HG03175 (cell line): ENCODE data around the gene DOCK9.
"Not testable (repeated sequence)": the region's sequence is repeated elsewhere in the genome, so short reads cannot be mapped to it uniquely, and the experiment has no call there.

ENCODE experiments used
- ATAC-seq: cut with Tn5 transposase; IDR thresholded peaks from one replicate; pipeline ENCODE4 v1.9.1; 2021; ENCODE audit warnings: mild to moderate bottlenecking, moderate library complexity; ENCODE audit not compliant: unreplicated experiment

DOCK9 gene

DNA sequence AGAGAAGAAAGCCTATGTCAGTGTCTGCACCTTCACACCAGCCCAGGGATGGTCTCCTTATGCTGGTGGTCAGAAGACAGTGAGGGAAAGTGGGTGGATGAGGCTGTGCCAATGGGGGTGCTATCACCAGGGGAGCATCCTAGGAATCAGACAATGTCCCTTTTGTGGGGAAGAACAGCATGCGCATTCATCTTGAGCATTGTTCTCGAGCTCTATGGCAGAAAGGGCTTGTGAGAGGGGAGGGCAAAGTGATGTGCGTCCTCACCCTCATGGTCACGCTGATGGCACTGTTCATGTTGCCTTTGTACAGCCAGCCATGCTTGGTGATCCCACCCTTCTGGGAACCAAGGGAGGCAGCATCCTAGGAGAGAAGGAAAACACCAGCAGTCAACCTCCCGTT lies 56.1 kb downstream of the DOCK9 start:
- ATAC-seq, result no peak

DNA sequence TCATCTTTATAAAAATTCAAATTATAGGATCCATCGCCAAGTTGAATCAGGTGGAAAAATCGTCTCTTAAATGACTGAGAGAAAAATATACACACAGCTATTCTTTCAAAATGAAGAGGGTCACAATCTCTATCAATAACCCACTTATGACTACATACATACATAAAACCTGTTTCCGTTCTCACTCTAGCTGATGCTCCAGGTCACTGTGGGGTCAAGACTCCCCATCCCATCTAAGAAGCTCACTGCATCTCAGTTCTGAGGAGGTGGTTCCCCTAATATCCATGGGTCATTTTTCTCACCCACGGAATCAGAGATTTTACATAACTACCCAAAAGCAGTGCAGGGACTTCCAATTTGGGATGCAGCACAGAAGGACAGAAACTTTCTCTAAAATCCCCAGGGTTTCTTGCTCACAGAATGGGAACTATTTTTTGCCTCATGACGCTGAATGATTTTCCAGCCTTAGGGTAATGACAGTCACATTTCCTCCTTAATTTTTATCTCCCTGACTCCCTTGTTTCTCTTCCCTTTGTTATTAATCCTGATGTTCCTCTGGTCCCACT lies 56.8 kb downstream of the DOCK9 start:
- no peak for ATAC-seq

DNA sequence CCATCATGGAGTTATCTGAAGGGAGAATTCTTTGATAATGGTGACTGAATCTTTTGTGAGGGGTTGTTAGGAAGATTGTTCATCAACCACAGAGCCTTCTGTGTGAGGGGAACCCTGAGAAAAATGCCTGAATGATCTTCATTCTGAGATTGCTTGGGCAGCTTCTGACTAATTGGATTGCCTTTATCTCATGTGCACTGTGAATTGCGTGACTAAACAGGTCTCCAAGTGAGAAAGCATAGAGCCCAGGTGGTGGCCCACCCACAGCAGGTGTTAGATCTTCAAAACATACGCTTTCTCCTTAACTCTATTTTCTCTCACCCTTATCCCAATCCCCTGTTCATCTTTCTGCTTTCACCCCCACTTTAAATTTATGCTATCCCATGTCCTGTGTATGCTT lies 58.3 kb downstream of the DOCK9 start:
- ATAC-seq, result no peak

DNA sequence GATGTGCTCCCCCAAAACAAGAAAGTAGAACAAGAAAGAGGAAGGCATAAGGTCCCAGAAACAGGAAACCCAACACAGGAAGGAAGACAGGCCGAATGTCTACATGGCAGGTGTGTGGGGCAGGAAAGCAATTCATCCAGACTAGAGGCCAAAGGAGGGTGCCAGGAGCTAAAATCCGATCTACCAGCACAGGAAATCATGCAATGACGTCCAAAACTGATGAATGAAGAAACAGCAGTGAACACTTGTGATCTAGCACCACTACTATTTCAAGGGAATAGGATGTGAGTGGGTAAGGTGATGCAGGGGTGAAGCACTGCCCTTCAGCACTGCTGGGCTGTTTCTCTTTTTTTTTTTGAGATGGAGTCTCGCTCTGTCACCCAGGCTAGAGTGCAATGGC lies 59.1 kb downstream of the DOCK9 start:
- no peak for ATAC-seq

DNA sequence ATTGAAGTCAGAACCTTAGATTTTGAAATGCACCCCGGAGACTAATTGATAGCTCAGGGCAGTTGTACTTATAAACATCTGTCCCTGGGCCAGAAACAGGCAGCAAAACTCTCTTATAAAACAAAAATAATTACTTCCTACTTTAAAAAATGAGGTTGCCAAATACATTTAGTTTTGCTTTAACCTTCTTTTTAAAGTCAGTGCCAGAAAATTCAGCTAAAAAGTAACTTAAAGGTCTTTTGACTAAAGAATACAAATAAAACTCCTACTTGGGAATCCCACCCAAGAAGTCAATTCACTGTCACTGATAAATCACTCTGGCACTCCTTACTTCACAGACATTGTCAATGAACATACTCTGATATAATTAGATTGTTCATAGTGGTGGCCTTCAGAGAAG lies 60.7 kb downstream of the DOCK9 start:
- no peak for ATAC-seq

DNA sequence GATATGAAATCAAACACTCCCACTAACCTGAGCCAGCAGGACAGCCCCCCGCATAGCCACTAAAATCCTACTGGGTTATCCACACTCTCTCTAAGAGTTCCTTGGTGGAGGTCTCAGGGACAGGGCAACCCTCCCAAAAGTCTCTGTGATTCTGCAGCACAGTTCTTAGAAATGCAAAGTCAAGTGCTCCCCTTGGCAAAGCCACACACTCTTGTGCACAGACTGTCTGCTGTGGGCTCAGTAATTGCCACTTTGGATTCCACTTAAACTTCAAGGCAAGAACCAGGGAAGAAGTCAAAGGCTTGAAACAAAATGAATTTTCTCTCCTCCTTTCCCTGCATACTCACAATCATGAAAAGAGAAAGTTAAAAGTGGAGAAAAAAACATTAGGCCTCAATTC lies 61.5 kb downstream of the DOCK9 start:
- no peak for ATAC-seq

DNA sequence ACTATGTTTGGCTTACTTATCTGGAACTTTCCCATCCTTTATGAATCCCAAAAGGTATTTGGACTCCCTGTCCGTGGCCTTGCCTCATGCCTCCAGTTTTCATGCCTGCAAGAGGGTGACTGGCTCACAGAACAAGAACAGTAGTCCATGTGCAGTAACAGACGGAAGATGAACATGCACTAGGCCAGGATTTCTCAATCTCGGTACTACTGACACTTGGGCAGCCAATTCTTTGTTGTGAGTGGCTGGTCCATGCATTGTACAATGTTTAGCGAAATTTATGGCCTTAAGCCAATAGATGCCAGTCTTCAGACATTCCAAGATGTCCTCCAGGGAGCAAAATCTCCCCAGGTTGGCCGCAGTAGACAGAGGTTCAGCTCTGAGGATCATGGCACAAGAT lies 61.9 kb downstream of the DOCK9 start:
- ATAC-seq, result no peak

DNA sequence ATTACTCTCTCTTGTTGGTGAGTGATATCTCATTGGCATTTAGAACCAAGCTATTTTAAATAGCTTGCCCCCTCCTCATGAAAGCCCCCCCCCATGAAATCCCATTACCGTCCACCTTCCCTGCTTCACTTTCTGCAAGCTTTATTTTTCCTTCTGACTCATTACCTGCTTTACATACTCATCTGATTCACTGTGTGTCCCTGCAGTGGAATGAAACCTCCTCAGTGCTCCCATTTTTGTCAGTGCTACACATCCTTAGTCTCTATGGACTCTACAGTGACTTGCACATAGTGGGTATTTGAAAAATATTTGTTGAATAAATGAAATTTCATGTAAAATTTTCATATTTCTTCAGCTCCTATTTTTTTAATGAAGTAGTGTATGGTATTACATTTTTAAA lies 62.3 kb downstream of the DOCK9 start:
- no peak for ATAC-seq

DNA sequence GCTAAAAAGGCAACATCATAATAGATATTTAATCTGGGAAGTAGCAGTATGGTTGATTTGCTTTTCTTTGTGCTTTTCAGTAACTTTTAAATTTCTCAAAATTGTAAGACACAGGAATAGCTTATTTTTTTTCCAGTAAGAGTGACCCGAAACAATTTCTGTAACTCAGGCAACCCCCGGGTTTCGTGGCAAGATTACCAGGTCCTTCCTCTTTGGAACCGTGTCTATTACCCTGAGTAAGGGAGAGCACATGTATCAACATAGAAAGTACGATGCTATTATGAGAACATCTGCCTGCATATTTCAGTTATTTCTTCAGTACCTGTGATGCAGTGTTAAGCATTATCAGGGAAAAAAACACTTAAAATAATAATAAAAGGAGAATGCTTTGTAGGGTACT lies 64.1 kb downstream of the DOCK9 start:
- ATAC-seq, result no peak

DNA sequence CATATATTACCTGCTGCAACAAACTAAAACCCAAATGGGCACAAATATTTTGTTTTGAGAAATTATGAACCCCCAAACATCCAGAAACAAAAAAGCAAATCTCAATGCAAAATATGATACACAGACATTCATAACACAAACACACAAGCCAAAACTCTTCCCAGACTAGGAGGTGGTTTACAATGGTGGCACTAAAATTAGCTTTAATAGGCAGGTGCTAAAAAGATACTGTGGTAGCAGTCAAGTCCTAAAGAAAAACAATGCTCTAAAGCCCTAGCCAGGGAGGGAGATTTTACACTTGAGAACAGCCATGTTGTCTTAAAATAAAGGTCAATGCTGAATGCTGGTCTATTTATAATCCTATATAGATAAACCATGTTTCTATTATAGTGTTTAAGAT lies 65.0 kb downstream of the DOCK9 start:
- ATAC-seq, result no peak

DNA sequence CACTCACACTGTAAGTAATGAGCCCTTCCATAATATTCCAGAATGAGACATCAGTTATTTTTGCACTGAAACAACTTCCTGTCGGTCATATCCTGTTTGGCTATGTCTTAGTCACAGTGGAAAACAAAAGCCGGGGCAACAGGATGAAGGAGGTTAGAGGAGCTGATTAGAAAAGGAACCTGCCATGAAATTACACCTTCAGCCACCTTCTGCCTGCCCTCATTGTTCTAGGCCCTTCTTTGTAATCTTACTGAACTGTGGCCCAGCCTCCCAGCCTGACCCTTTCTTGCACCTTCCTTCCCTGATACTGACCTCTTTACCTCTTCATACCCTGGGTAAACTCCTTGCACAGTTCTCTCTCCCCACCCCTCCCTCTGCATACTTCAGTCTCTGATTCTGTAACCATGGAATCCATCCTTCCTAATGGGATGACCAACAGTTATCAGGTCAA lies 67.3 kb downstream of the DOCK9 start:
- ATAC-seq, result peak; percentile 62

DNA sequence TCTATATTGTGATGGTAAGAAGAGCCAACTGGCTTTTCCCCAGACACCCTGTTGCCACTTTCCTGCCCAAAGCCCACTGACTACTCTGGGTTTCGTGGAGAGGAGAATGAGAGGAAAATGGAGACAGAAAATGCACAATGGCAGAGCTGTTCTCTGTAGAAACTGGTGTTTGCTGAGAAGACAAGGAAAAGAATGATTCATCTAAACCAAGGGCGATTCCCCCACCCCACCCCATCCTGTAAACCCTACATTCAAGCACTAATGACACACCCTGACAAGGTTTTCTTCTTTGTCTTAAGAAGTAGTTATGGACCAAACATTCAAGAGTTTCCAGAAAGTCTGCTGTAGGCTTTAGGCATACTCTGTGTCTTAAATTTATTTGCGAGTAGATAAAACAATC lies 68.8 kb downstream of the DOCK9 start:
- ATAC-seq, result no peak

DNA sequence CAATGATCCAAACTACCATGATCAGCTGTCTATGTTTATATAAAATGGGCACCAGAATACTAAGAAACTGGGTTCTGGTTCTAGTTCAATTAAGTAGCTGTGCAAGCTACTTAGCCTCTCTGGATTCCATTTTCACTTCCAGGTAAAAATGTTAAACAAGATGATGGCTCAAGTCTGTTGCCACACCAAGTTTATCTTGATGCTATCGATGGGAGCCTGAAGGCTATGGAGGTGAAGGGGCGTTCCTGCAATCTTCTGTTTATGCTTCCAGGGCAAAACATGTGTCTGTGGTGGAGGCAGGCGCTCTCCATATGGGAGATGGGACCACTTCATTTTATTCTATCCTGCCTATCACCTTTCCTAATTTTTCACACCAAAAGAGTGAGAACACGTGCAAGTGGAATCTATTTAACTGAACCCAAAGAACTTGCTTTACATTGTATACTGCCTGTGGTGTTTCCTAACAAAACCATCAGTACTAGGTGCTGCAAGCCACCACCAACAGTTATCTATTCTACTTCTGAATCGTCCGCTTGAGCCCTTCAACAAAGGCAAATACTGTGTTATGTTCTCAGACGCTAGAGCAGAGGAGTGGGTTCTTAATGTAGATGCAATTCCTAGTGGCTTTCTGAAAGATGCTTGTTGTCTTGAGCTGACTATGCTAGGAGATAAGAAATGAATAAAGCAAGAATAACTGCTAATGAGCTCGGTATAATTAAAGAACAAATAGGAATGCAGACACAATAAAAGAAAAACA lies 70.9 kb downstream of the DOCK9 start:
- no peak for ATAC-seq

DNA sequence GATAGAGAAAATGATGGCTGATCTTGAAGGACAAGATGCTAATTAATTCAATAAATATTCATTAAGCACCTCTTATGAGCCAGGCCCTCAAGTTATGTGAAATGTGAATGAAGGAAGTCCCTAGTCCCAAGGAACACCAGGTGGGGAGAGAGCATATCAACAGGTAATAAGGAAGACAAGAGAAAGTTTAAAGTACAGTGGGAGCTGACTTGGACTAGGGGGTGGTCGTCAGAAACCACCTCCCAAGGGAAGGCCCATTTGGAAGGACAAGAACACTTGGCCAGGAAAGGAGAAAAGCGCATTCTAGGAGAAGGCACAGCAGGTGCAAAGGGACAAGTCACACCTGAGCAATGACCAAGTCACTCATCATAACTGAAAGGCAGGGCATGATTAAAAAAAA lies 72.7 kb downstream of the DOCK9 start:
- no peak for ATAC-seq

DNA sequence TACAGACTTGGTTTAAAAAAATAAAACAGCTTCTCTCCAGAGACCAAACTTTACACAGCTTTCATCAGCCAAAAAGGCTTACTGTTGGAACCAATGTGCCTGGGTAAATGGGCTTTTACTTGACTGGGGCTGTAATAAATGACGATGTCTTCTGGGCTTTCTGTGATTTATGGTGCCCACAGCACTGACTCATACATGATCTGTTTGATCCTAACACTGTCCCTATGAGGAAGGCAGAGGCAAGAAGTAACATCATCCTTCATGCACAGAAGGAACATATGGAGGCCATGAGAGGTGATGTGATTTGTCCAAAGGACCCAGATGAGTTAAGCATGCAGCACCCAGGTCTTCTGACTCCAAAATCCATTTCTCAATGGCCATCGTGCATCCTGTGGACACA lies 77.4 kb downstream of the DOCK9 start:
- ATAC-seq, result no peak

DNA sequence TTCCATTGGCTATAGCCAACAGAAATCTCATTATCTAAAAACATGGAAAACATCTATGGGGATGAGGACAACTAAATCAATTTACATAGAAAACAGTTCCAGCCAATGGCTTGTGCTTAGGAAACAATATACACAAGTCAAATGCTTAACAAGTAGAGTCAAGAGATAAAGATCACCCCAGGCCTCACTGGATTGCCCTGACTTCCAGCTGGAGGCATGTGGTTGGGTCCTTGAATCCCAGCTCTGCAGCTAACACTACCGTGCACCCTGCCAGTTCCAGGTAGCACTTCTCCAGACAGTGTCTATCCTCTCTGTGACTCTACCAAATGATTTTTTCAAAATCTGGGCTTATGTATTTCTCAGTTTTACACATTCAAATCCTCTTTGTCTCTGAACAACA lies 80.2 kb downstream of the DOCK9 start:
- no peak for ATAC-seq

DNA sequence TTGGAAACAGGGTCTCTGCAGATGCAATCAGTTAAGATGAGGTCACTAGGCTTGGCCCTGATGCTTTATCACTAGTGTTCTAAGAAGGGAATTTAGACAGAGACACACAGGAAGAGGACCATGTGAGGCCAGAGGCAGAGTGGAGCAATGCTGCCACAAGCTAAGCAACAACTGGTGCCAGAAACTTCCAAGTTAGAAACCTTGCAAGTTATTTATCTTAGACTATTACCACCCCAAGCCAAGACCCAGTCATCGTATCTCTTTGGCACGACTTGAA lies 81.1 kb downstream of the DOCK9 start:
- no peak for ATAC-seq

DNA sequence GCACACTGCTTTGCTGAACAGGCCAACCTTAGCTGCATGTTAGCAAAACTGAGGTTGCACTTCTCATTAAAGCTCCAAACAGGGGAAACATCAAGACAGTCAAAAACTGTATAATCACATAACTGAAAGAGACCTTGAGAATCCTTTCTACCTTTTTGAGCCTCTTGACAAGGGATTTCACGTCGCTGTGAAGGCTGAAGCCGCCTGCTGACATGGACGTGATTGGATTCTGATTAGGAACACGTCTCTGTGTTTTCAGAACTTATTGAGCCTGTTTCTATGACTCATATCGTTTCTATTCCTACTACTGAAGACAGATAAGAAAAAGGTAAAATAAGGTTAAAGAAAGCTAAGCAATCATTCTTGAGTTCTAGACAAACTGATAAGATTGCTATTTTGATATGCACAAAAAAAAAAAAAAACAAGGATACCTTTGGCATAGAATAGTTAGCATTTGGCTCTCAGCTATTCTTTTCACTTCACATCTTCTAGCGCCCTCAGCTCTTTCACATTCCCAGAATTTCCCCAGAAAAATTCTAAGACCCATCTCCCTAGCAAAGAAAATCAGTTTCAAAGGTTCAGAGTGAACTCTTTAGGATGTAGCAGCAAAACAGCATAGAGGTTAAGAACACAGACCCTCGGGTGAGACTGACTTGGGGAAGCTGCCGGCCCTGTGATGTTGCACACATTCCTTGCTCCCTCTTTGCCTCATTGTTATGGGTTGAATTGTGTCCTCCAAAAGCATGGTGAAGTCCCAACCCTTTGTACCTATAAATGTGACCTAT lies 81.6 kb downstream of the DOCK9 start:
- ATAC-seq, result no peak

DNA sequence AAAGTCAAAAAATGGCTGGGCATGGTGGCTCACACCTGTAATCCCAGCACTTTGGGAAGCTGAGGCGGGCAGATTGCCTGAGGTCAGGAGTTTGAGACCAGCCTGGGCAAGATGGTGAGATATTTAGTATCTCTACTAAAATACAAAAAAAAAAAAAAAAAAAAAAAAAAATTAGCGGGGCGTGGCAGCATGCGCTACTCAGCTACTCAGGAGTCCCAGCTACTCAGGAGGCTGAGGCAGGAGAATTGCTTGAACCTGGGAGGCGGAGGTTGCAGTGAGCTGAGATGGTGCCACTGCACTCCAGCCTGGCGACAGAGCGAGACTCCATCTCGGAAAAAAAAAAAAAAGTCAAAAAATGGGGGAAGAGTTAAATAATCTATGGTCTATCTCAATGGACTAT lies 83.0 kb downstream of the DOCK9 start:
- ATAC-seq, result not testable (repeated sequence)

DNA sequence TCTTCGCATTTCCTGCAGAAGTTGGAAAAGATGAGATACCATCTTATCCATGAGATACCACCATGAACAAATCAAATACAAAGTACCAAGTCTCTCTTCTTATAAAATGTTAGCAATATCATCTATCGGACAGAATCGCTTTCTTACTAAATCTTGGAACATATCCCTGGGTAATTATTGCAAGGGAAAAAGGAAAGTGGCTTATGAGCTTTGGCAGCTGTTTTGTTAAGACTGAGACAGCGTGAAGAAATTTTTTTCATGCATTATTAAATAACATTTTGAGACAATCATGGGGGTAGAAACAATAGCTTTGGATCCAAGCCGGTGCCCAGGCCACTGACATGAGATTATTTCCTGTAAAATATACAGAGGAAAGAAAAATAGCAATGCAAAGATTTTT lies 84.5 kb downstream of the DOCK9 start:
- ATAC-seq, result no peak

DNA sequence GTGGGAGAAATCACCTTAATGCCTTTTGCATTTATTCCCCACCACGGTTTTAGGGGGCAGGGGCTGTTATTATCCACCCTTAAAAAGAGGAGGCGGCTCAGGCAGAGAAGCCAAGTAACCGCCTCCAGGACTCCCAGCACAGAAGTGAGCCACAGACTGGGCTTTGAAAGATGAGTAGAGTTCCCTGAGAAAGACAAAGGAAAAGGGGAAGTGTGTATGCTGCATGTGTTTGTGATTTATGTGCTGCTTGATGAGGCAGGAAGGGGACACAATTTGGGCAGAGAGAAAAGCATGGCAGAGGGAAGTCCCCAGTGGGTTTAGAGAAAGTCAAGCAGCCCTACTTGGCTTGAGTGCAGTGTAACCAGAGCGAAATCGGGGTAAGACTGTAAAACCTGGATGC lies 85.0 kb downstream of the DOCK9 start:
- ATAC-seq, result no peak

DNA sequence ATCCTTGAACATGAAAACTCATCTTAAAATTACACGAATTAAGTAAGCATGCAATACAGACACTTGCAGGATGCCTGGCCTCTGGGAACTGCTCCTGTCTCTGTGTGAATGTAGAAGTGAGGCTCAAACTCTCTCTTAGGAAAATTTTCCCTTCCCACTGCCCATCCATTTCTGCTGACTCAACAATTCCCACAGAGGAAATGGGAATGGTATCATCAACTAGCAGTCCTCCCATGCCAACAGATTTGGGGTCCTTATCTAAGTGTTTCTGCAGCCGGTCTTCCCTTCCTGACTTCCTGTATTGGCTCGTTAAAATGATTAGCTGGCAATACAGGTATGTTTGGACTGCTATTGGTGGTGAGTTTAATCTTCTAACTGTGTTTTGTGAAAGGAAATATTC lies 85.8 kb downstream of the DOCK9 start:
- ATAC-seq, result no peak
